HG02588 (cell line): ENCODE results near the gene TNF.
A peak's percentile ranks its signal among the peaks of the same experiment; 100 is the strongest.

Experiments used
- ATAC-seq: cut with Tn5 transposase; IDR thresholded peaks from one replicate; pipeline ENCODE4 v1.9.1; 2021; ENCODE audit warnings: mild to moderate bottlenecking, moderate library complexity; ENCODE audit not compliant: unreplicated experiment

Gene TNF

DNA sequence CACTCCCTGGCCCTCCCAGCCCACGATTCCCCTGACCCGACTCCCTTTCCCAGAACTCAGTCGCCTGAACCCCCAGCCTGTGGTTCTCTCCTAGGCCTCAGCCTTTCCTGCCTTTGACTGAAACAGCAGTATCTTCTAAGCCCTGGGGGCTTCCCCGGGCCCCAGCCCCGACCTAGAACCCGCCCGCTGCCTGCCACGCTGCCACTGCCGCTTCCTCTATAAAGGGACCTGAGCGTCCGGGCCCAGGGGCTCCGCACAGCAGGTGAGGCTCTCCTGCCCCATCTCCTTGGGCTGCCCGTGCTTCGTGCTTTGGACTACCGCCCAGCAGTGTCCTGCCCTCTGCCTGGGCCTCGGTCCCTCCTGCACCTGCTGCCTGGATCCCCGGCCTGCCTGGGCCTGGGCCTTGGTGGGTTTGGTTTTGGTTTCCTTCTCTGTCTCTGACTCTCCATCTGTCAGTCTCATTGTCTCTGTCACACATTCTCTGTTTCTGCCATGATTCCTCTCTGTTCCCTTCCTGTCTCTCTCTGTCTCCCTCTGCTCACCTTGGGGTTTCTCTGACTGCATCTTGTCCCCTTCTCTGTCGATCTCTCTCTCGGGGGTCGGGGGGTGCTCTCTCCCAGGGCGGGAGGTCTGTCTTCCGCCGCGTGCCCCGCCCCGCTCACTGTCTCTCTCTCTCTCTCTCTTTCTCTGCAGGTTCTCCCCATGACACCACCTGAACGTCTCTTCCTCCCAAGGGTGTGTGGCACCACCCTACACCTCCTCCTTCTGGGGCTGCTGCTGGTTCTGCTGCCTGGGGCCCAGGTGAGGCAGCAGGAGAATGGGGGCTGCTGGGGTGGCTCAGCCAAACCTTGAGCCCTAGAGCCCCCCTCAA is 3.1 kb upstream of the TNF start, which contains the start of gene LTA:
TSS of gene LTA (plus strand) at position 249 of the 871 bp plus-strand sequence. CDS start at position 703, 454 bp downstream.
- ATAC-seq = peak; percentile 32

DNA sequence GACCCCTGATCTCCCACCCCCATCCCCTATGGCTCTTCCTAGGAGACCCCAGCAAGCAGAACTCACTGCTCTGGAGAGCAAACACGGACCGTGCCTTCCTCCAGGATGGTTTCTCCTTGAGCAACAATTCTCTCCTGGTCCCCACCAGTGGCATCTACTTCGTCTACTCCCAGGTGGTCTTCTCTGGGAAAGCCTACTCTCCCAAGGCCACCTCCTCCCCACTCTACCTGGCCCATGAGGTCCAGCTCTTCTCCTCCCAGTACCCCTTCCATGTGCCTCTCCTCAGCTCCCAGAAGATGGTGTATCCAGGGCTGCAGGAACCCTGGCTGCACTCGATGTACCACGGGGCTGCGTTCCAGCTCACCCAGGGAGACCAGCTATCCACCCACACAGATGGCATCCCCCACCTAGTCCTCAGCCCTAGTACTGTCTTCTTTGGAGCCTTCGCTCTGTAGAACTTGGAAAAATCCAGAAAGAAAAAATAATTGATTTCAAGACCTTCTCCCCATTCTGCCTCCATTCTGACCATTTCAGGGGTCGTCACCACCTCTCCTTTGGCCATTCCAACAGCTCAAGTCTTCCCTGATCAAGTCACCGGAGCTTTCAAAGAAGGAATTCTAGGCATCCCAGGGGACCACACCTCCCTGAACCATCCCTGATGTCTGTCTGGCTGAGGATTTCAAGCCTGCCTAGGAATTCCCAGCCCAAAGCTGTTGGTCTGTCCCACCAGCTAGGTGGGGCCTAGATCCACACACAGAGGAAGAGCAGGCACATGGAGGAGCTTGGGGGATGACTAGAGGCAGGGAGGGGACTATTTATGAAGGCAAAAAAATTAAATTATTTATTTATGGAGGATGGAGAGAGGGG is 1.9 kb upstream of the TNF start:
- ATAC-seq = no peak

DNA sequence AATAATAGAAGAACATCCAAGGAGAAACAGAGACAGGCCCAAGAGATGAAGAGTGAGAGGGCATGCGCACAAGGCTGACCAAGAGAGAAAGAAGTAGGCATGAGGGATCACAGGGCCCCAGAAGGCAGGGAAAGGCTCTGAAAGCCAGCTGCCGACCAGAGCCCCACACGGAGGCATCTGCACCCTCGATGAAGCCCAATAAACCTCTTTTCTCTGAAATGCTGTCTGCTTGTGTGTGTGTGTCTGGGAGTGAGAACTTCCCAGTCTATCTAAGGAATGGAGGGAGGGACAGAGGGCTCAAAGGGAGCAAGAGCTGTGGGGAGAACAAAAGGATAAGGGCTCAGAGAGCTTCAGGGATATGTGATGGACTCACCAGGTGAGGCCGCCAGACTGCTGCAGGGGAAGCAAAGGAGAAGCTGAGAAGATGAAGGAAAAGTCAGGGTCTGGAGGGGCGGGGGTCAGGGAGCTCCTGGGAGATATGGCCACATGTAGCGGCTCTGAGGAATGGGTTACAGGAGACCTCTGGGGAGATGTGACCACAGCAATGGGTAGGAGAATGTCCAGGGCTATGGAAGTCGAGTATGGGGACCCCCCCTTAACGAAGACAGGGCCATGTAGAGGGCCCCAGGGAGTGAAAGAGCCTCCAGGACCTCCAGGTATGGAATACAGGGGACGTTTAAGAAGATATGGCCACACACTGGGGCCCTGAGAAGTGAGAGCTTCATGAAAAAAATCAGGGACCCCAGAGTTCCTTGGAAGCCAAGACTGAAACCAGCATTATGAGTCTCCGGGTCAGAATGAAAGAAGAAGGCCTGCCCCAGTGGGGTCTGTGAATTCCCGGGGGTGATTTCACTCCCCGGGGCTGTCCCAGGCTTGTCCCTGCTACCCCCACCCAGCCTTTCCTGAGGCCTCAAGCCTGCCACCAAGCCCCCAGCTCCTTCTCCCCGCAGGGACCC is 981 bp upstream of the TNF start:
- no peak for ATAC-seq

DNA sequence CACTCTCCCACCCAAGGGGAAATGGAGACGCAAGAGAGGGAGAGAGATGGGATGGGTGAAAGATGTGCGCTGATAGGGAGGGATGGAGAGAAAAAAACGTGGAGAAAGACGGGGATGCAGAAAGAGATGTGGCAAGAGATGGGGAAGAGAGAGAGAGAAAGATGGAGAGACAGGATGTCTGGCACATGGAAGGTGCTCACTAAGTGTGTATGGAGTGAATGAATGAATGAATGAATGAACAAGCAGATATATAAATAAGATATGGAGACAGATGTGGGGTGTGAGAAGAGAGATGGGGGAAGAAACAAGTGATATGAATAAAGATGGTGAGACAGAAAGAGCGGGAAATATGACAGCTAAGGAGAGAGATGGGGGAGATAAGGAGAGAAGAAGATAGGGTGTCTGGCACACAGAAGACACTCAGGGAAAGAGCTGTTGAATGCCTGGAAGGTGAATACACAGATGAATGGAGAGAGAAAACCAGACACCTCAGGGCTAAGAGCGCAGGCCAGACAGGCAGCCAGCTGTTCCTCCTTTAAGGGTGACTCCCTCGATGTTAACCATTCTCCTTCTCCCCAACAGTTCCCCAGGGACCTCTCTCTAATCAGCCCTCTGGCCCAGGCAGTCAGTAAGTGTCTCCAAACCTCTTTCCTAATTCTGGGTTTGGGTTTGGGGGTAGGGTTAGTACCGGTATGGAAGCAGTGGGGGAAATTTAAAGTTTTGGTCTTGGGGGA is 754 bp downstream of the TNF start:
- no peak for ATAC-seq

DNA sequence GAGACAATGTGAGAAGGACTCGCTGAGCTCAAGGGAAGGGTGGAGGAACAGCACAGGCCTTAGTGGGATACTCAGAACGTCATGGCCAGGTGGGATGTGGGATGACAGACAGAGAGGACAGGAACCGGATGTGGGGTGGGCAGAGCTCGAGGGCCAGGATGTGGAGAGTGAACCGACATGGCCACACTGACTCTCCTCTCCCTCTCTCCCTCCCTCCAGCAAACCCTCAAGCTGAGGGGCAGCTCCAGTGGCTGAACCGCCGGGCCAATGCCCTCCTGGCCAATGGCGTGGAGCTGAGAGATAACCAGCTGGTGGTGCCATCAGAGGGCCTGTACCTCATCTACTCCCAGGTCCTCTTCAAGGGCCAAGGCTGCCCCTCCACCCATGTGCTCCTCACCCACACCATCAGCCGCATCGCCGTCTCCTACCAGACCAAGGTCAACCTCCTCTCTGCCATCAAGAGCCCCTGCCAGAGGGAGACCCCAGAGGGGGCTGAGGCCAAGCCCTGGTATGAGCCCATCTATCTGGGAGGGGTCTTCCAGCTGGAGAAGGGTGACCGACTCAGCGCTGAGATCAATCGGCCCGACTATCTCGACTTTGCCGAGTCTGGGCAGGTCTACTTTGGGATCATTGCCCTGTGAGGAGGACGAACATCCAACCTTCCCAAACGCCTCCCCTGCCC is 1.7 kb downstream of the TNF start:
- ATAC-seq = no peak

DNA sequence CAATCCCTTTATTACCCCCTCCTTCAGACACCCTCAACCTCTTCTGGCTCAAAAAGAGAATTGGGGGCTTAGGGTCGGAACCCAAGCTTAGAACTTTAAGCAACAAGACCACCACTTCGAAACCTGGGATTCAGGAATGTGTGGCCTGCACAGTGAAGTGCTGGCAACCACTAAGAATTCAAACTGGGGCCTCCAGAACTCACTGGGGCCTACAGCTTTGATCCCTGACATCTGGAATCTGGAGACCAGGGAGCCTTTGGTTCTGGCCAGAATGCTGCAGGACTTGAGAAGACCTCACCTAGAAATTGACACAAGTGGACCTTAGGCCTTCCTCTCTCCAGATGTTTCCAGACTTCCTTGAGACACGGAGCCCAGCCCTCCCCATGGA is 2.2 kb downstream of the TNF start:
- ATAC-seq = no peak

DNA sequence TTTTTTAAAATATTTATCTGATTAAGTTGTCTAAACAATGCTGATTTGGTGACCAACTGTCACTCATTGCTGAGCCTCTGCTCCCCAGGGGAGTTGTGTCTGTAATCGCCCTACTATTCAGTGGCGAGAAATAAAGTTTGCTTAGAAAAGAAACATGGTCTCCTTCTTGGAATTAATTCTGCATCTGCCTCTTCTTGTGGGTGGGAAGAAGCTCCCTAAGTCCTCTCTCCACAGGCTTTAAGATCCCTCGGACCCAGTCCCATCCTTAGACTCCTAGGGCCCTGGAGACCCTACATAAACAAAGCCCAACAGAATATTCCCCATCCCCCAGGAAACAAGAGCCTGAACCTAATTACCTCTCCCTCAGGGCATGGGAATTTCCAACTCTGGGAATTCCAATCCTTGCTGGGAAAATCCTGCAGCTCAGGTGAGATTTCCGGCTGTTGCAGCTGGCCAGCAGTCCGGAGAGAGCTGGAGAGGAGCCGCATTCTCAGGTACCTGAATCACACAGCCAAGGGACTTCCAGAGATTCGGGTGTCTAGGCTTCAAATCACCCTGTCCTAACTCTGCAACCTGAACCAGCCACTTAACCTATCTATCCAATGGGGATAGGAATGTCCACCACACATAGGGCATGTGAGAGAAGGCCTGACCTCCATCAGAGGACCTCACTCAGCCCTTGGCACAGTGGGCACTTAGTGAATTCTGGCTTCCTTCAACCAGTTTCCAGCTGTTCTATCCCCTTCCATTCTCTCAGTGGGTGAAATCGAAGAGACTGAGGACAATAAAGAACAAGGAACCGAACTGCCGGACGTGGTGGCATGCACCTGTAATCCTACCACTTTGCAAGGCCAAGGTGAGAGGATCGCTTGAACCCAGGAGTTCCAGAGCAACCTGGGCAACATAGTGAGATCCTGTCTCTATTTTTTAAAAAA is 3.1 kb downstream of the TNF start:
- ATAC-seq = no peak

DNA sequence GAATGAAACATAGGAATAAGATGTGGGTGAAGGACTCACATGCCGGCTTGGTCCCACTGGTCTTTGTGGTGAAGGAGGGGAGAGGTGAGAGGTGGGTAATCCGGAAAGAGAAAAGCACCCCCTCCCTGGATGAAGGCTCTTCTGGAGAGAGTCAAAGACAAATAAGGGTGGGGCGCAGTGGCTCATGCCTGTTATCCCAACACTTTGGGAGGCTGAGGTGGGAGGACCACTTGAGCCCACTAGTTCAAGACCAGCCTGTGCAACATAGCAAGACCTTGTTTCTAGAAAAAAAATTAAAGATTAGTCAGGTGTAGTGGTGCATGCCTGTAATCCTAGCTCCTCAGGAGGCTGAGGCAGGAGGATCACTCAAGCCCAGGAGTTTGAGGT is 3.7 kb downstream of the TNF start:
- ATAC-seq = no peak

DNA sequence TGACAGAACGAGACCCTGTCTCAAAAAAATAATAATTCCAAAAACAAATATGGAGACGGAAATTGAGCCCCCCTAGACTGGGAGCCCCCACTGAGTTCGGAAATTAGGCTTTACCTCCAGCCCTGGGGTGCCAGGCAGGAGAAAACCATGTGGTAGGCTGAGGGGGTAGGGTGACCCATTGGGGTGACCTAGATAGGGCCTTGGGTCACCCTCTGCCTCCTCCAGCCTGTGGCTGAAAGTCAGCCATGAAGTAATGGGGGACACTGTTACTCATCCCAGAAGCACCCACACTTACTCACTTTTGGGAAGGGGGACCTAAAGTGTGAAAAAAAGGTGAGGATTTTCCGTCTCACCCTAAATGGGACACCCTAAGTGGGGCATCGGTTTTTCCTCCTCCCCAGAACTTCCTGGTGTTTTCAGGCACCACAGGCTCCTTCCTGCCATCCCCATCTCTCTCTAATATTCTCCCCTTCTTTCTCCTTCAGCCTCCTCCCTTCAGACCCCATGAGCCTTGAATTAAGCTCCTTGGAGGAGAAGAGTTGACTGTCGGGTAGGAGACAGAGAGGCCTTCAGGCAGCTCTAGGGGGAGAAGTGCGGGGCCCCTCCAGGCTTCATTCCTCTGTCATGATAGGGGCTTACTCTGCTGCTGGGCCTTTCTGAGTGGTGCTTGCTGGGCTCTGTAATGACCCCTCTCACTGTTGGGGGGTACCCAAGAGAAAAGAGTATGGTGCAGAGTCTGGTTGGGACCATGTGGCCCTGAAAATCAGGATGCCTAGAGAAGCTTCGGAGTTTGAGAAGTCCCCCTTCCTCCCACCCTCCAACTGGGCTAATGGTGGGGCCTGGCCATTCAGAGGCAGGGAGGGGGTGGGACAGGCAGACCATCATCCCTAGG is 4.4 kb downstream of the TNF start:
- no peak for ATAC-seq

DNA sequence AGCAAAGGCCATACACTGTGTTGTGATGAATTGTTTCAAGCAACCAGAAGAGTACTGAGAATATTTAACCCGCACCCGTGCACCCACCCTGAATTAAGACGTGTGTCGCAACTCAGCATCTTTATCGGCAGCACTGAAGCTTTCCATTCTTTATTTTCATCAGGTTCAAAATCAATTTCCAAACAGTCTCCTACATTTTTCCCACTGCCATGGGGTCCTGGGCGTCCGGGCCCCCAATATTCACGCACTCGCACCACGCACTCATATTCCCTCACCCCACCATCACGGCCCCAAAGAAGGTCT is 5.0 kb downstream of the TNF start:
- ATAC-seq = no peak

DNA sequence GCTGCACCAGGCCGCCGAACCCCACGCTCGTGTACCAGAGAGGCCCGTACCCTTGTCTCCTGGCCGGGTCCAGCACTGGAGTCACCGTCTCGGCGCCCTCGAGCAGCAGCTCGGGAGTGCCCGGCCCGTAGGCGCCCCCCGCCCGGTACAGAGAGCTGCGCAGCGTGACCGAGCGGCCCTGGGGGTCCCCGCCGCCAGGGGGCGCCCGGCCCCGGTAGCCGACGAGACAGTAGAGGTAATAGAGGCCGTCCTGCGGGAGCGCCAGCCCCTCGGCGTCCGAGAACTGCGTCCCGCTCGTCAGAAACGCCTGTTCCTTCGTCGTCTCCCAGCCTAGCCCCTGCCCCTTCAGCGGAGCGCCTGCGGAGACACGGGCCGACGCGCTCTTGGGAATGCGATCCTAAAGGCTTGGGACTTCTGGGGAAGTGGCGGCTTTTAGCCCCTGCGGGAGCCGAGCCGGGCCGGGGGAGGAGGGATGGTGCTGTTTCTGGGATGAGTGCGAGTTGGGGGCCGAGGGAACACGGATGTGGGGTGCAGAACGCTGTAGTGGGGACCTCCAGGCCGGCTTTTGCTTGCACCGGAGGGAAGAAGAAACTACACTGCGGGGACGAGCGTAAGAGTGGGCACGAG is 5.6 kb downstream of the TNF start:
- peak; percentile 46 for ATAC-seq

DNA sequence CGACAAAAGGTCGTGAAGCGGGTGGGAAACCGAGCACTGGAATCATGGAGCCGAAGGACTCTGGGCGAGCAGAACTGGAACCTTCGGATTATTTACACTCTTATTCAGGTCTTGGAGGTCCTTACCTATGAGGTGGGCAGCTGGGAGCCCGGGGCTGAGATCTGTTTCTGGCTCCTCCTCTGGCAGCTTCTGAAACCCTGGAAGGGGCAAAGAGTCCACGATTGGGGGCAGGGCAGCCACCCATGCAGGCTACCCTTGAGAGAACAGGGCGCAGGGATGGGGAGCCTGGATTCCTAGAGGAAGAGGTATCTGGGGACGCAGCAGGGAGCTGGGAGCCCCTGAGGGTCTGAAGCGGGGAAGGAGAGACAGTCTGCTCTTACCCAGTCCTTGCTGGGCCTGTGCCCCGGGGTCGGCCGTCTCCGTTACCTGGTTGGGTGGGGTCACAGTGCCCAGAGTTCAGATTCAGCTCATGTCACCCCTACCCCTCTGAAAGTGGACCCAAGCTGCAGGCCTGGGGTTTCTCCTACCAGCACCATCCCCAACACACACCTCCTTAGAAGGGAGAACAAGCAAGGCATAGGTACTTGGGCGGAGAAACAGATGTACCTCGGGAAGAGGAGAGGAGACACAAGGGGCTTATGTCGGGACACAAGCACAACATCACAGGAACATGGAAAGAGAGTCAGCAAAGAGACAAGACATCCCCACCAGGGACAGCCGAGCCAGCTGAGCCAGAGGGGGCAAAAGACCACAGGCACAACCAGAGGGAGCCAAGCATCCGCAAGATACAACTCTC is 6.3 kb downstream of the TNF start:
- no peak for ATAC-seq

DNA sequence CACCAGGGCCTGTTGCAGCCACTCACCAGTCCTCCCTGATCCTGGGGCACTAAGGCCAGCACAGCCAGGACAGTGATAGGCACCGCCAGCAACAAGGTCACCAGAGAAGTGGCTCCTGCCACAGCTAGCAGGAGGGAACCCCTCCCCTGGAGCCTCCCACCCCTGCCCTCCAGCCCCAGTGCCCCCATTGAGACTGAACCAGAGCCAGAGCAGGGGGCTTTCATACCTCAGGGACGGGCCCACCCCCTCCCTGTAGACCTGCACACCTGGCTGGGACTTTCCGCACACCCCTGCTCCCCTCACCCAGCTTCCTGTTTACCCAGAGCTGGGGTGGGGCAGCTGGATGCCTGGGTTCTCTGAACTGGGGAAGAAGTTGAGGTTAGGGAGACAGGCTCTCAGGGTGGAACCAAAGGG is 6.9 kb downstream of the TNF start, which contains the start of gene LTB:
TSS of gene LTB (minus strand) at position 195 of the 414 bp plus-strand sequence. CDS start at position 188, 7 bp downstream.
- ATAC-seq = no peak

DNA sequence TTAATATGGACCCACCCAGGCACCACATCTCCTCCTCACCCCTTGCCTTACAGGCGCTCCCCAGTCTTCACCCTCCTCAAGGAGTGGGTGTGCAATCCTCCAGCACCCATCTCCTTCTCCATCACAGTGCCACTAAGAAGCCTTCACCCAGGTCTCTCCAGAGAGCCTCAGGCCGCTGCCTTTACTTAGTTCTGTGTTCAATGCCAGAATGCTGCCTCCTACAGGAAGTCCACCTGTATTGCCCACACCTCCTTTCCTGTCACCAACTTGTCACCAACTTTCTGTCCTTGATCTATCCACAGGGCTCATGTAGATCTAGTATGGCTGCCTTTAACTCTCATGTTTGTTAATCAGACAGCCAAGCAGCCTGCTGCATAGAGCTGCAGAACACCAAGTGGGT is 10.1 kb downstream of the TNF start:
- no peak for ATAC-seq

DNA sequence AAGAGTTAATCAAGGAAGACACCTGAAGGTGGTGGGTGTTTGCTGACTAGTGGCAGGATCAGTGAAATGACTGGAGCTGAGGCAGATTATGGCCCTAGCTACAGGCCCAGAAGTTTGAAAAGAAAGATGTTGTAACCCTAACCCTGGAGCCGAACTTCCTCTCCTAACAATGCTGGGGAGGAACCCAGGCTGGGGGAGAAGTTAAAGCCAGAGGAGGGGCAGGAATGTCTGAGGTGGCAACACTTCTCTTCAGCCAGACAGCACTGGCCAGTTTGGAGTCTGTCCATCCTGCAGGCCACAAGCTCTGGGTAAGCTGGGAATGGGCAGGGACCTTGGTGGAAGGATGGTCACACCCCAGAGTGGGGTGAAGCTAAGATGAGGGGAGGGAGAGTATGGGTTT is 10.6 kb downstream of the TNF start, which contains the start of gene LST1:
TSS of gene LST1 (plus strand) at position 270 of the 400 bp plus-strand sequence. CDS start 1,023 bp downstream, outside the sequence.
- ATAC-seq = no peak
